DND-41 (cell line): Measurements from ENCODE around the gene ATP6V0C.

Source experiments
- CTCF ChIP-seq: IDR thresholded peaks from 2 replicates; pipeline ENCODE4 v1.5.1; 2012; ENCODE audit warnings: borderline replicate concordance, low read length, moderate library complexity, mild to moderate bottlenecking; ENCODE audit not compliant: poor library complexity, severe bottlenecking; ENCODE audit errors: extremely low read depth
- EZH2 ChIP-seq: IDR thresholded peaks from 3 replicates; pipeline ENCODE4 v1.6.1; 2012; ENCODE audit warnings: borderline replicate concordance, low read depth, mild to moderate bottlenecking, moderate library complexity, low read length, inconsistent platforms; ENCODE audit not compliant: severe bottlenecking

GRCh38 chr16:2507052-2507659, 6.6 kb upstream of the ATP6V0C start:
- no peak for TF ChIP-seq CTCF
- no peak for TF ChIP-seq EZH2
